Measurements from ENCODE around the gene IFT20.

The IFT20 gene

GRCh38 chr17:28335201-28335958 is at the start of gene IFT20, which contains the start of gene TNFAIP1:
TSS of gene IFT20 (minus strand) at chr17:28335472. CDS start at chr17:28331985, 3,487 bp downstream.
TSS of gene TNFAIP1 (plus strand) at chr17:28335761. CDS start at chr17:28339522, 3,761 bp downstream.
- peak; percentile 95 for DNase-seq (ENCODE audit: low spot score)

GRCh38 chr17:28385037-28385400 is 49.7 kb upstream of the IFT20 start:
- DNase-seq (ENCODE audit: low spot score), result no peak

- peak; percentile 33 for DNase-seq (ENCODE audit: low spot score)
These were observed 49.2 kb upstream of the IFT20 start for GRCh38 chr17:28384281-28385036.

DNA sequence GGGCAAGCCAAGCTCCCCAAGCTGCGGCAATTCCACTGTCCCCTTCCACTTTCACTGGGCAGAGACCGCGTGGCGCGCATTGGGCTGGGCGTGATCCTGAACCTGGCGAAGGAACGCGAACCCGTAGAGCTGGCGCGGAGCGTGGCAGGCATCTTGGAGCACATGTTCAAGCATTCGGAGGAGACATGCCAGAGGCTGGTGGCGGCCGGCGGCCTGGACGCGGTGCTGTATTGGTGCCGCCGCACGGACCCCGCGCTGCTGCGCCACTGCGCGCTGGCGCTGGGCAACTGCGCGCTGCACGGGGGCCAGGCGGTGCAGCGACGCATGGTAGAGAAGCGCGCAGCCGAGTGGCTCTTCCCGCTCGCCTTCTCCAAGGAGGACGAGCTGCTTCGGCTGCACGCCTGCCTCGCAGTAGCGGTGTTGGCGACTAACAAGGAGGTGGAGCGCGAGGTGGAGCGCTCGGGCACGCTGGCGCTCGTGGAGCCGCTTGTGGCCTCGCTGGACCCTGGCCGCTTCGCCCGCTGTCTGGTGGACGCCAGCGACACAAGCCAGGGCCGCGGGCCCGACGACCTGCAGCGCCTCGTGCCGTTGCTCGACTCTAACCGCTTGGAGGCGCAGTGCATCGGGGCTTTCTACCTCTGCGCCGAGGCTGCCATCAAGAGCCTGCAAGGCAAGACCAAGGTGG is 46.0 kb upstream of the IFT20 start:
- no peak for DNase-seq (ENCODE audit: low spot score)

DNA sequence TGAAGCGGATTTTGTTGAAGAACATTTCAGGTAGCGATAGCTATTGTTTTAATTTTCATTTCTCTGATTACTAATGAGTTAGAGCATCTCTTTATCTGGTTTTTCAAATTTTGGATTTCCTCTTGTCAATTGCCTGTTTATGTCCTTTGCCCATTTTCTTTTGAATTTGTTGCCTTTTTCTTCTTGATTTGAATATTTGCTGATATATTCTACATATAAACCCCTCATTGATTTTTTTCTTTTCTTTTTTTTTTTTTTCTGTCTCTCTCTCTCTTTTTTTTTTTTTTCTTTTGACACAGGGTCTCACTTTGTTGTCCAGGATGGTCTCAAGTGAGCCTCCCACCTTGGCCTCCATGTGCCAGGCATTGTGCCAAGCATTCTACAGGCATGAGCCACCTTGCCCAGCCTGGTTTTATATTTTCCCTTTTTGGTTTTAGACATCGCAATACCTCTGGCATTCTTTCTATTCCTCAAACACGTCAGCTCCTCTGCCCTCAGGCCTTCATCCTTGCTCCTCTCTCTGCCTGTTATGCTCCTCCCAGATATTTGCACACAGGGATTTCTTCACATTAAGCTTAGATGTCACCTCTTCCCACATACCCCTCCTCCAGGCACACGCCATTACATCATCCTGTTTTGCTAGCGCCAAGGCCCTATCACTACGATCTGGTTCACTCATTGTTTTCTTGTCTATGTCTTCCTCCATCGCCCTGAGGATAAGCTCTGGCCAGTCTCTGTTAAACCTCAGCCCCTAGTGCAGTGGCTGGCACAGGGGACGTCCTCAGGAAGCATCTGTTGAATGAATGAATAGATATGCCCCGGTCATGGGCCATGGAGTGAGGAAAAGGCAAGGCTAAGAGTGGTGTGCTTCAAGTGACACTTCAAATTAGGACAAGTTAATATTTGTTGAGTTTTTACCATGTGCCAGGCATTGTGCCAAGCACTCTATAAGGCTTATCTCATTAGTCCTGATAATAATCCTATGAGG is 44.8 kb upstream of the IFT20 start:
- DNase-seq (ENCODE audit: low spot score), result no peak

DNA sequence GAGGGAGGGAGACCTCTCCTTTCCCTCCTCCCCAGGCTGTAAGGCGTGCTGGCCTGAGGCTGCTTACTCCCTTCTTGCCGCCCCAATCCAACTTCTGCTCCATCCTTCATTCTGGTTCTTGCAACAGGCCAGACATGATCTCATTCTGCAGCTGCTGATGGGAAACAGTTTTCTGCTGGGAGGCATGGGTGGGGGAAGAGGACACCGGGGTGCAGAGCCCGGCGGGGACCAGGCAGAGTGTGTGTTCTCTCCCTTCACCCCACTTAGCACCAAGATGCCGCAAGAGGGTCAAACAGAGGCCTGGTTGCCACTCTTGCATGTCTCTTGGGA is 37.6 kb upstream of the IFT20 start:
- DNase-seq (ENCODE audit: low spot score), result no peak

DNA sequence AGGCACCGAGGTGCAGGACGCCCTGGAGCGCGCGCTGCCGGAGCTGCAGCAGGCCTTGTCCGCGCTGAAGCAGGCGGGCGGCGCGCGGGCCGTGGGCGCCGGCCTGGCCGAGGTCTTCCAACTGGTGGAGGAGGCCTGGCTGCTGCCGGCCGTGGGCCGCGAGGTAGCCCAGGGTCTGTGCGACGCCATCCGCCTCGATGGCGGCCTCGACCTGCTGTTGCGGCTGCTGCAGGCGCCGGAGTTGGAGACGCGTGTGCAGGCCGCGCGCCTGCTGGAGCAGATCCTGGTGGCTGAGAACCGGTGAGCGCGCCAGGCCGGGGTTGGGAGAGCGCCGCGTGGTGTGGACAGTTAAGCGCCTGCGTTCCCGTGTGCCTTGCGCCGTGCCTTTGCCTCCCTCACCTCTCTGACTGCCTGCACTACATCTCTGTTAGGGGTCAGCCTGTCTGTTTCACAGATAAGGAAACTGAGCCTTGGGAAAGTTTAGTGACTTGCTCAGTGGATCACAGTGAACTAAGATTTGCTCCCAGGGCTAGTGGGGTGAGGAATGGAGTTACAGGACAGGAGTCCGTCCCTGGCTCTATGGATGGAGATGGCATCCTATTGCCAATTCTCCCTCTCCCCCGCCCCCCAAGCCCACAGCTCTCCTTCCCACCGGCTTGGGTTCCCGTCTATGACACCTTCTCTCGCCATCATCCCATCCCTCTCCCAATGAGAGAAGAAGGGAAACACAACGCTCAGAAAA is 37.1 kb upstream of the IFT20 start:
- peak; percentile 36 for DNase-seq (ENCODE audit: low spot score)

DNA sequence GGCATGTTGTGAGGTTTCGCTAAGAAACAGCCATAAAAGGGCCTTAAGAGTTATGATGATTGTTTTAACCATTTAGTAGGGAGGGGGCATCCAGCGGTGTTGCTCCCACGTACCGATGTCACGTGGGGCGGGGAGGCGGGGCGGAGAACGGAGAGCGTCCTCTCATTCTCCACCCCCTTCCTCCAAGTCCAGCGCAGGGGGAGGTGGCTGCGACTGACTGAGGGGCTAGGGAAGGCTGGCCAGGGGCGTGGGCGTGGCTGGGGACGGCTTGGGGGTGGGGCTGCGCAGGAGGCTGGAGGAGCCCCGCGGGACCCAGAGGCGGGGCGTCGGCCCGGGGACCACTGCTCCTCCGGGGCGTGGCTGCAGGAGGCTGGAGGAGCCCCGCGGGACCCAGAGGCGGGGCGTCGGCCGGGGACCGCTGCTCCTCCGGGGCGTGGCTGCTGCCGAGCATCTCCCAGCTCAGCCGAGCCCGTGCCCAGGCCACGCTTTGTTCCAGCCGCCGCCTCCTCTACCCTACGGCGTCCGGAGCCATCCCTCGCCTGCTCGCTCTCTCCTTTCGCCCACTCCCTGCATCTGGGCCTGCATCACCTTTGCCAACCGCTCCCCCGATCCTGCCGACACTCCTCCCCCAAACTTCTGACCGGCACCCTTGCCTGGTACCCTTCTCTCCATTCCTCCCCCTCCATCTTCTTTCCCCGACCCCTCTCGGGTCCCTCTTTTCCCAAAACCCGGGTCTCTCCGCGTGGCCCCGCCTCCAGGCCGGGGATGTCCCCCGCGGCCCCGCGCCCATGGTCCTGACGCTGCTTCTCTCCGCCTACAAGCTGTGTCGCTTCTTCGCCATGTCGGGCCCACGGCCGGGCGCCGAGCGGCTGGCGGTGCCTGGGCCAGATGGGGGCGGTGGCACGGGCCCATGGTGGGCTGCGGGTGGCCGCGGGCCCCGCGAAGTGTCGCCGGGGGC is 36.3 kb upstream of the IFT20 start, which contains the start of gene SARM1:
TSS of gene SARM1 (plus strand) at position 450 of the 958 bp plus-strand sequence. CDS start at position 789, 339 bp downstream.
- DNase-seq (ENCODE audit: low spot score), result peak; percentile 93

- no peak for DNase-seq (ENCODE audit: low spot score)
These were observed 35.5 kb upstream of the IFT20 start for GRCh38 chr17:28370744-28371103.

GRCh38 chr17:28370035-28370743 is 34.9 kb upstream of the IFT20 start, which contains the start of gene VTN:
TSS of gene VTN (minus strand) at chr17:28370307. CDS start at chr17:28370203, 104 bp downstream.
- DNase-seq (ENCODE audit: low spot score), result no peak

- no peak for DNase-seq (ENCODE audit: low spot score)
These were observed 34.4 kb upstream of the IFT20 start for GRCh38 chr17:28369684-28370034.

GRCh38 chr17:28368915-28369683 is 33.8 kb upstream of the IFT20 start:
- DNase-seq (ENCODE audit: low spot score), result no peak

- DNase-seq (ENCODE audit: low spot score), result no peak
These were observed 33.1 kb upstream of the IFT20 start for GRCh38 chr17:28368306-28368831.

DNA sequence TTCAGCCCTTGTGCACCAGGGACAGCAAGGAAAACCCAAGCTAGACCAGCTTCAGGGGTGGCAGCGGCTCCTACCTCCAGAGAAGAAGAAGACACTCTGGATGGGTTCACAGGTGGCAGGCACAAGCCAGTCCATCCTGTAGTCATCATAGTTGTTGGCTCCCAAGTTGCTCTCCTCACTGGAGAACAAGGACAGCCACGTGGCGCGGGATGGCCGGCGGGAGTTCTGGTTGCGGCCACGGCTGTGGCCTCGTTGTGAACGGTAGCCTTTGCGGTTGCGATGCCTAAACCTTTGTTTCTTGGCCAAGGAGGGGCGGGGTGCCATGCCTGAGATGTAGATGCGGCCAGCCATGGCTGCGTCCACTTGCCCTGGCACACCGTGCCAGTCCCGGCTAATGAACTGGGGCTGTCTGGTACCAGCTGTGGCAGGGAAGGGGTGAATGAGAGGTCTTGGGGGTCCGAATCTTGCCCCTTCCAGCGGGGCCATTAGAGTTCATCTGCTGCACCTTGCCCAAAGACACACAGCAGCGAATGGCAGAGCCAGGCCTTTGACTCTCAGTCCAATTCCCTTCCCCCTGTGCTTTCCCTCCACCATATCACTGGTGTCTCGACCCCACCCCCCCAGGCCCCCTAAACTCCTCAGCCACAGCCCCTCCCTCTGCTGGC is 32.5 kb upstream of the IFT20 start:
- no peak for DNase-seq (ENCODE audit: low spot score)

- DNase-seq (ENCODE audit: low spot score), result no peak
These were observed 31.3 kb upstream of the IFT20 start for GRCh38 chr17:28366605-28367004.

DNA sequence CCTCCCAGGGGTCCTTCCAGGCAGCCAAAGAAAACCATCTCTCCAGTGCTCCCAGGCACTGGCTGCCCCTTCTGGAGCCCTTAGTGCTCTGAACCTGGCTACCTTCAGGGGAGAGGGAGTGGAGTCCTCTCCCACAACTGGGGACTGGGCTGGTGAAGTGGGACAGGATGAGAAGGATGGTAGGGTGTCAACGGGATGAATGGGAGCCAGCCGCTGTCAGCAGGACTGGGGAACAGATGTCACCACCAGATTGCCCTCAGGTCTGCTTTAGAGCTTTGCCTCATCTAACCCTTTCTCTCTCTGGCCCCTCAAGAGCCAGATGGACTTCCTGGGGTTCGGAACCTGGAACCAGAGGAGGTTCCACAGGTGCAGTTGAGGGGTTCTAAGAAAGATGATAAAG is 30.2 kb upstream of the IFT20 start:
- no peak for DNase-seq (ENCODE audit: low spot score)

DNA sequence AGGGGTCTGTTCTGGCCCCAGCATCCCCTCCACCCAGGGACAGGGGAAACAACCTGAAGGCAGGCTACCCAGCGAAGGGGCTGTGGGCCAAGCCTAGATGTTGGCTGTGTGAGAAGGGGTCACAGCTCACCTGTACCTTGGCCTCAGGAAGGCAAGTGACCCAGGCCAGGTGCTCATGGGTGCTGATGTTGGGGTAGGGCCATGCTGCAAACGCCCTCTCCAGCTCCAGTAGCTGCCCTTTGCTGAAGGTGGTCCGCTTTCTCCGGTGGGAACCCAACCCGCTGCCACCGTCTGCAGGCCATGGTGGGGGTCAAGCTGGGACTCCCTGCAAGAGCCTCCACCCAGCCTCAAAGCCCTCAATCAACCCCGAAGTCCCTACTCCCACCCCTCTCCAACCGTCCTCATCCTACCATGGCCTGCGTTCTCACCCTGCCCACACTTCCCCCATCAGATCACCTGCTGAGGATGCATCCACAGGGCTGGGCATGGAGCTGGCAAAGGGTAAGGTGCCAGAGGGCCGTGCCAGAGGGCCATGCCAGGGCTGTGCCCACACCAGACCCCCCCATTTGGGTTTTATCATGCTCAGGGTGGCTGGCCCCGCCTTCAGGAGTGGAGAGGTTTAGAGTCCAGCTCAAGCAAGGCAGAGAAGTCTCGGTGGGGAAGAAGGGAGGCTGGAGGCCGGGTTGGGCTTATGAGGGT is 29.5 kb upstream of the IFT20 start, which contains the start of gene SEBOX:
TSS of gene SEBOX (minus strand) at position 535 of the 699 bp plus-strand sequence. CDS start at position 487, 48 bp downstream.
- no peak for DNase-seq (ENCODE audit: low spot score)
